ENCODE data around the gene SMG9. TPM values are rescaled to one million over a fixed set of nuclear protein-coding genes. Genes with fewer than 3 reads are reported as not detected.

SMG9 gene, protein sequence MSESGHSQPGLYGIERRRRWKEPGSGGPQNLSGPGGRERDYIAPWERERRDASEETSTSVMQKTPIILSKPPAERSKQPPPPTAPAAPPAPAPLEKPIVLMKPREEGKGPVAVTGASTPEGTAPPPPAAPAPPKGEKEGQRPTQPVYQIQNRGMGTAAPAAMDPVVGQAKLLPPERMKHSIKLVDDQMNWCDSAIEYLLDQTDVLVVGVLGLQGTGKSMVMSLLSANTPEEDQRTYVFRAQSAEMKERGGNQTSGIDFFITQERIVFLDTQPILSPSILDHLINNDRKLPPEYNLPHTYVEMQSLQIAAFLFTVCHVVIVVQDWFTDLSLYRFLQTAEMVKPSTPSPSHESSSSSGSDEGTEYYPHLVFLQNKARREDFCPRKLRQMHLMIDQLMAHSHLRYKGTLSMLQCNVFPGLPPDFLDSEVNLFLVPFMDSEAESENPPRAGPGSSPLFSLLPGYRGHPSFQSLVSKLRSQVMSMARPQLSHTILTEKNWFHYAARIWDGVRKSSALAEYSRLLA
- 13.2 TPM for total RNA-seq

DNA sequence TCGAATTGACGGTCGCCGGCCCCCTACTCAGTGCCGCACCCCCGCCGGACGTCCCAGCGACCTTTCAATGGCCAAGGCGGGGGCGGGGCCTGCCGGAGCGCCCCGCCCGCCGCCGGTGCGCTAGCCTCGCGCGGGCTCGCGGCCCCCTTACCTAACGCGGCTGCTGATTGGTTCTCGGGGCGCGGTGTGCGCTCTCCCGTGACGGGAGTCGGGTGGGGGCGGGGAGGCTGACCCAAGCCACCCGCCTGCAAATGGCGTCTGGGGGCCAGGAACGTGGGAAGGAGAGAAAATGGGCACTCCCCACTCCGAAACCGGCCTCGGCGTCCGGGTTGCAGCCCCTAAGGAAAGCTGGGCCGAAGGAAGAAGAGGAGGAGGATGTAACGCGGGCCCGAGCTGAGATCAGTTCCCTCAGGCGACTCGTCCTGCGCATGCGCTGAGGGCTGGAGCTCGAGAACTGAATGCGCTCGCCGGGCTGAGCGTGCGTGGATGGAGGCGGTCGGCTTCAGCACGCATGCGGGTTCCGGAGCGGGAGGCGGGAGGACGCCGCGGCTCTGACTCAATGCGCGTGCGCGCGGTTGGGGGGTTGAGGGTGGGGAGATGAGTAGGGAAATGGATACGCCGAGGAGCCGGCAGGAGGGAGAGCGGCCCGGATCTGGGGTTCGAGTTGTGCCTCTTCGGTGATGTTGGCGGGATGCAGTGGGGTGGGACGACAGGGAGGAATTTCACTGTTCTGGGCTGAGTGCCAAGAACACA lies at the start of gene SMG9:
Gene SMG9 (minus strand): TSS at position 460 of the 753 bp plus-strand sequence. CDS start 4,221 bp downstream, outside the sequence.
- ATAC-seq, result peak; percentile 93
- peak; percentile 99 for DNase-seq (ENCODE audit: low spot score)

DNA sequence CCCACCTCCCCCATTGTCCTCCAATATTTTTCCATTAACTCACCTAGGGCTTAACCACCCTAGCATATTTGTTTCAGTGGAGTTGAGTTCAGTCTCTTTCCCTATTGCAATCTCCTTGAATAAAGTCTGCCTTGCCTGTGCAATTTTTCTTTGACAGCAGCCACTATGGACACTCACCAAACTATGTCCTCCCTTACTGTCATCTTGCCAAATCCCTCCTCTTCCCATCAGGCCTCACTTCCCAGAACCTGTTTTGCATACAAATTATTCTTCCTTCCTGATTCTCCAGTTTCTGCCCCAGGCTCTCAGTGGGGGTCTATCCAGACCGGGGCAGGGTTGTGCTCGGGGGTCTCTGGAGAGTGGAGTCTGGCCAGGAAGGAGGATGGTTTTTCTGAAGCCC lies 49.7 kb upstream of the SMG9 start:
- DNase-seq (ENCODE audit: low spot score) (no peak), ATAC-seq (no peak)

DNA sequence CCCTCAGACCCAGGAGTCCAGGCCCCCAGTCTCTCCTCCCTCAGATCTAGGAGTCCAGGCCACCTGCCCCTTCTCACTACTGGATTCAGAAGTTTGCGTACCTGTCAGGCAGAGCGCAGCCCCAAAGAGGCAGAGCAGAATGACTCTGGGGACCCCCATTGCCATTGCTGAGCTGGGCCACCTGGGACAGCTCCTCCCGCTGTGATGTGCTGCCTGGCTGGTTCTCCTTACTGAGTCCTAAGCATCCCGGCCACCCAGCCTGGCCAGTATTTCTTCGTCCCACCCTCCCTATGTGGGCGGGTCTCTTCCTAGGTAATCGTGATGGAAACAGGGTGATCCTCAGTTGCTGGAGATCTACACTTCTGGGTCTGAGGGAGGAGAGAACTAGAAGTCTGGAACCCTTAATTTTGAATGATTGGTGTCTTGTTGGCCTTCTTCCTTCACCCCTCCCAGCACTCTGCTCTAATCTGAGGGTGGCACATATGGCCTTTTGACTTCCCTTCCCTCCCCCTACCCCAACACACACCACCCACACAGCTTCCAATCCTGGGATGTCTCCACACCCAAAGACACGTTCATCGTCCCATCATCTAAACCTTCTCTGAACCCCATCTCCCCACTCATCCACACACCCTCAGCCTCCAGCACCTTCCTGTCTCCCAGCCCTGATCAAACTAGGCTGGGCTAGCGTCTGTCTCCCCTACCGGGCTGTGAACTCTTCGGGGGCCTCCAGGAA lies 47.6 kb upstream of the SMG9 start, which contains the start of gene LYPD5:
Gene LYPD5 (minus strand): TSS at position 232 of the 736 bp plus-strand sequence. CDS start 67 bp downstream, at position 165.
- no peak for DNase-seq (ENCODE audit: low spot score)
- no peak for ATAC-seq

DNA sequence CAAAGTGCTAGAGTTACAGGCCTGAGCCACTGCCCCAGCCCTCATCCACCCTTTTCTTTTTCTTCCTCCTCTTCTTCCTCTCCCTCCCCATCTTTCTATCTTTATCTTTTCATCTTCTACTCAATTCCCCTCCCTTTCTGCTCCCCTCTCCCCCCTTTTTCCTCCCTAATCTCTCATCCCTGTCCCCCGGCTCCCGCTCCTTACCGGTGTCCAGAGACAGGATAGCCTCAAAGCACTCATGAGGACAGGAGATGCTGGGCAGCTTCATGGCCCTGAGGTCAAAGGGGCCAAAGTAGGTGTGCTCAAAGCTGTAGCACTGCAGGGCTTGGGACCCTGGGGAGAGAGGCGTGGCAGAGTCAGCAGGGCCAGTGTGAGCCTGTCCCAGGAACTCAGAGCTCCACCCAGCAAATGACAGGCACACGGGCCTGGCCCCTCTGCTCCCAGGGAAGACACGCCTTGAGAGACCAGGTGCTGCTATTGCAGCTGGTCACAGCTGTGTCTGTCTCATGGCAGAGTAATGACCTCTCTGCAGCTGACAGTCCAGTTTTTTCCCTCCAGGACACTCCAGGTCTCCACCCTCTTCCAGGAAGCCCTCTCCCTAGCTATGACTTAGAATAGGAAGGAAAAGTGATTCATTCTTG lies 44.9 kb upstream of the SMG9 start:
- DNase-seq (ENCODE audit: low spot score), result no peak
- ATAC-seq, result no peak

DNA sequence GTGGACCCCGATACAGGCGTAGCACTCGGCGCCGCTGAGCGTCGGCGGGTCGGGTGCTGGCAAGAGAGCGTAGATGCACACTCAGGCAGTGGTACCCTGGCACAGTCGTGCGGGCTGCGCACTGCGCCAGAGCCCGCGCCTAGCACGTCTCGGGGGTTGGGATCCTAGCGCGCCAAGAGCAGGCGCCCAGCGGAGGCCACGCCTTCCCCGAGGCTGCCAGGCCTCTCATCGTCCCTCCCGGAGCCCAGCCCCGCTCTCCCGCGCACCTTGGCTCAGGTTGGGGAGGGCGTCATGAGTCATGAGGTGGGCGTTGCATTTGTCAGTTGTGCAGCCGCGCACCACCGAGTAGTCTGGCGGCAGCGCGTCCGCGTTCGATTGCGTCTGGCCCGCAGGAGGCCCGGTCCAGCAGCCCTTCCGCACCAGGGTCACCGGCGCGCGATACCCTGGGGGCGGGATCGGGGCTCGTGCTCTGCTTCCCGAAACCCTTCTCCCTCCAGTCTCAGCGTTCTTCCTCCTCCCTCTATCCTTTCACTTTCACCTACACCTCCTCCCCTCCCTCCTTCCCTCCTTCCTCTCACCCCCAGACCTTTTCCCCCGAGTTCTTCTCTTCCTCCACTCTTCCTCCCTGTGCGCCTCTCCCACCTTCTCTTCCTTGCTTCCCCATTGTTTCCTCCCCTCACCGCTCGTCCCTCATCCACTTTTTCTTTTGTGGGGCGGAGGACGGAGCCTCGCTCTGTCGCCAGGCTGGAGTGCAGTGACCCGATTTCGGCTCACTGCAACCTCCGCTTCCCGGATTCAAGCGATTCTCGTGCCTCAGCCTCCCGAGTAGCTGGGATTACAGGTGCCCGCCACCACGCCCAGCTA lies 44.0 kb upstream of the SMG9 start:
- DNase-seq (ENCODE audit: low spot score) (no peak), ATAC-seq (peak; percentile 36)

DNA sequence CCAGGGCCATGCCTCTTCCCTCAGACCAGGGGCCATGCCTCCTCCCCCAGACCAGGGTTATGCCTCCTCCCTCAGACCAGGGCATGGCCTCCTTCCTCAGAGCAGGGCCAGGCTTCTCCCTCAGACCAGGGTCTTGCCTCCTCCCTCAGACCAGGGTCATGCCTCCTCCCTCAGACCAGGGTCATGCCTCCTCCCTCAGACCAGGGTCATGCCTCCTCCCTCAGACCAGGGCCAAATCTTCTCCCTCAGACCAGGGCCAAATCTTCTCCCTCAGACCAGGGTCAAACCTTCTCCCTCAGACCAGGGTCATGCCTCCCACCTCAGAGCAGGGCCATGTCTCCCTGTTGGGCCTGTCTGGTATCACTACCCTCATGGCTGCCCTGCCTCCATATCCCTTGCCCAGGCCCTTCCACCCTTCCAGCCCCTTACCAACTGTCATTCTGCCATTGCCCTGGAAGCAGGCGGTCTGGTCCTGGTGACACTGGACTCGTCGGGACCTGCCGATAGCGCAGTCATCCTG lies 43.3 kb upstream of the SMG9 start:
- DNase-seq (ENCODE audit: low spot score), result no peak
- no peak for ATAC-seq

DNA sequence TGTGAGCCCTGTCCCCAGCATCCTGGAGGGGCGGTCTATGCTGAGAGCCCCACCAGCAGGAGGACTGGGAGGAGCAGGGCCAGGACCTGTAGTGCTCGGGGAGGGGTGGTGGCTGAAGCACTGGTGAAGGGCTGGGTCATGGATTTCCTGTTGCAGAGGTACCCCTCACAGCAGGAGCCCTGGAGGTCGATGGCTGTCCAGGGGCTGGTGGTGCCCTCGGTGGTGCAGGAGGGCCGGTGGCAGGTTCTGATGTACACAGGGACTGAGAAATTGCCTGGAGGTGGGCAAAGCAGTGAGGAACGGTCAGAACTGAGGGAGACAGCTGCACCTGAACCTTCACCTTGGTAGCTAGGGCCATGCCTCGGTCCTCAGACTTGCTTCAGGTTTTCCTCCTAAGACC lies 42.8 kb upstream of the SMG9 start:
- DNase-seq (ENCODE audit: low spot score) (no peak), ATAC-seq (no peak)

DNA sequence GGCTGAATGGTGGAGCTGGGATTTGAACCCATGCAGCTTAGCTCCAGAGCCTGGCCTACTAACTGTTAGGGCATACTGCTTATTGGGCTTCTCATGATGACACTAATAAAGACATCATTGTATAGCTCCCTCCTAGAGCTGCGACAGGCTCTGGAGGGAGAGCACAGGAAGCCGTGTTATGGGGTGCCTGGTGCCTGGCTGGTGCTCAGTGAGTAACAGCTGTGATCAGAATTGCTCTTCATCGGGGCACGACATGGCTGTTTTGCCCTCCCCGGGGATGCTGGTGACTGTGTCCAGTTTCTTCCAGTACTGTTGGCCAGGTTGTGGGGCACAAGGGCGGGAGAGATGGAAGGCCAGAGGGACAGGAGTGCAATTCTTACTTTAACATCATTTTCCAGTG lies 42.4 kb upstream of the SMG9 start:
- DNase-seq (ENCODE audit: low spot score), result no peak
- no peak for ATAC-seq

DNA sequence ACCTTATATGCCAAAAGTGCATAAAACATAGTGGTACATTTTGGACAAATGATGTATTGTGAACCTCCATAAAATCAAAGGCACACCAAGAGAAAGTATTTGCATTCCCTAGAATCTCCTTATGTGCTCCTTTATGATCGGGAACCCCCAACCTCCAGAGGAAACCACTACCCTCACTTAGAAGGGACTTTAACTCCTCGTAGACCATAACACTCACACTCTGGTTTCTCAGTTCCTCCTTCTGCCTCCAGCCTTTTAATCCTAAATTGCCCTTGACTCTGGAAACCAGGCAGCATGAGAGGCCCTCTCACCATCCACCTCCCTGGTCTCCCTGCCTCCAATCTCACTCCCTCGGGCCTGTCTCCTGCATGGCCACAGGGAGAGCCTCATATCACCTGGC lies 35.8 kb upstream of the SMG9 start:
- ATAC-seq (no peak), DNase-seq (ENCODE audit: low spot score) (no peak)

DNA sequence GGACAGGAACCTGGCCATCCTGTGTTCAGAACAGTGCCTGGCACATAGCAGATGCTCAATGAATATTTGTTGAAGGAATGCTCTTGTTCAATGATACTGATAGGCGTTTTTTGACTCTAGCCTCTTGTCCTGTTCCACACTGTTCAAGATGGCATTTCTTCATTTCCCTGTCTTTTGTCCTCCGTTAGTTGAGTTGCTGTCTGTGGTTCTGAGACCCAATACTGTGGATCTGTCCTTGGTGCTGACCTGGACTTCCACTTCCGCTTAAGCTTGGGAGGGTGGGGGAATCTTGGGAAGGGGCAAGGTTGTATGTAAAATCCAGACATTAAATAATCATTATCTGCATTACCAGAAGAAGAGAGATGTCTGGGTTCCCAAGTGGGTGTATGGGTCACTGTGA lies 34.3 kb upstream of the SMG9 start:
- DNase-seq (ENCODE audit: low spot score) (no peak), ATAC-seq (no peak)

DNA sequence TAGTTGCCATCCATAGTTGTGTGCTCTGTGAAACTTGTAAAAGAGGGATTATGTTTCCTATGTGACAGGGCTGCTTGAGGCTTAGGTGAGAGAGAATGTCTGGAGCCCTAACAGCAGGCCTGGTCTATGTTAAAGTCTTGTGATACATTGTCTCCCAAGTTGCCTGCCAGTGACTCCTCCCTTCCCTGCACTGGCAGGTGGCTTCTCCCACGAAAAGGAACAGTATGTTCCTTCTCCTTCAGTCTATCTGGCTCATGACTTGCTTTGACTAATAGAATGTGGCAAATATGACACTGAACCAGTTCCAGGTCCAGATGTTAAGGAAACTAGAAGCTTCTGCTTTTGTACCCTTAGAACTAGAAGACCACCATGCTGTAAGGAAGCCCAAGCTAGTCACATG lies 31.9 kb upstream of the SMG9 start:
- DNase-seq (ENCODE audit: low spot score), result no peak

DNA sequence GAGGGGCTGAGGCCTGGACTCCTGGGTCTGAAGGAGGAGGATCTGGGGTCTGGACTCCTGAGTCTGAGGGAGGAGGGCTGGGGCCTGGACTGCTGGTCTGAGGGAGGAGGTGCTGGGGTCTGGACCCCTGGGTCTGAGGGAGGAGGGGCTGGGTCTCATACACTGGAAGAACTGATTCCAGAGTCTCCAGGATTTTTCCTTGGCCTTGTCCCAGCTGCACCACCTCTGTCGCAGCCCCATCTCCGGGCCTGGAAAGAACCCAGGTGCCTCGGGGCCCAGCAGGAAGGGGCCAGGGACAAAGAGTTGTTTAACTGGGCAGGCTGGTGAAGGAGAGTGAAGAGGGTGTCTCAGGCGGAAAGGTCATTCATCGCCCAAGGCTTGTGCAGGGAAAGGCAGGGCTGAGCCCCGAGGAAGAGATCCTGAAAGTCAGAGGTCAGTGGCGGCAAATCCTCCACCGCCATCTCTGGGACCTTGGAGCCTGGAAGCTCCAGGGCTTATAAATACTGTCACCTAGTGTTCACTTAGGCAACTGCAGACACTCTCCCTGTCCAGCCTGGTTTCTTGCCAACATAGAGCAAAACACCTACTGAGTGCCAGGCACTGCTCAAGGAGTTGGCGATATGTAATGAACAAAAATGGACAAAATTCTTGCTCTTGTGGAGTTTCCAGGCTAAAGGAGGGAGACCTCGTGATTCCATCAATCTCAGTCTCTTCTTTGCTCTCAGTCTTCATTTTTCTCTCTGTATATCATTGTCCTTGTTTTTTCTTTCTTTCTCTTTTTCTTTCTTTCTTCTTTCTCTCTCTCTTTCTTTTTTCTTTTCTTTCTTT lies 30.4 kb upstream of the SMG9 start:
- DNase-seq (ENCODE audit: low spot score), result no peak
- ATAC-seq, result peak; percentile 93

More for the DNA sequence above, 31.9 kb upstream of the SMG9 start:
- no peak for ATAC-seq

DNA sequence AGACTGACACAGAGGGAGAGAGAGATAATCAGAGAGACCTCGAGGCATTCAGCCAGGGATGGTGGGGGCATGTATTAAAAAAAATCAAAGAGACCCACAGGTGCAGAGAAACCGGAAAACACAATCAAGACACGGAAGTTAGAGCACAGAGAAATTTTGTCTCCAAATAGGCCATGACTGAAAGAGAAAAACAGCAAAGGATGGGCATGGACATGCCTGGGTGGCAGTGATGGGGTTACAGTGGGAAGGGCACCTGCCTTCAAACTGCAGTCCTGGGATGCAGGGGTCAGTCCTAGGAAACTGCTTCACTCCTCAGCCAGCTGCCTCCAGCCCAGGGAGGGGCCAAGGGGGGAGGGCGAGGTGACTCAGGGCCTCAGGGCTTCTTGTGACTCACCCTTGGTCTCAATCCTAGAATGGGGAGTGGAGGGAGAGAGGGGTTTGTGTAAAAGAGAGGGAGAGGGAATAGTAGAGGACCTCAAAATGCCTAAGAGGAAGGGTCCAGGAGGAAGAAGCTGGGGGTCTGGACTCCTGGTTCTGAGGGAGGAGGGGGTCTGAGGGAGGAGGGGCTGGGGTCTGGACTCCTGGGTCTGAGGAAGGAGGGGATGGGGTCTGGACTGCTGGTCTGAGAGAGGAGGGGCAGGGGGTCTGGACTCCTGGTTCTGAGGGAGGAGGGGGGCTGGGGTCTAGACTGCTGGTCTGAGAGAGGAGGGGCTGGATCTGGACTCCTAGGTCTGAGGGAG lies 29.6 kb upstream of the SMG9 start:
- DNase-seq (ENCODE audit: low spot score) (no peak), ATAC-seq (no peak)

DNA sequence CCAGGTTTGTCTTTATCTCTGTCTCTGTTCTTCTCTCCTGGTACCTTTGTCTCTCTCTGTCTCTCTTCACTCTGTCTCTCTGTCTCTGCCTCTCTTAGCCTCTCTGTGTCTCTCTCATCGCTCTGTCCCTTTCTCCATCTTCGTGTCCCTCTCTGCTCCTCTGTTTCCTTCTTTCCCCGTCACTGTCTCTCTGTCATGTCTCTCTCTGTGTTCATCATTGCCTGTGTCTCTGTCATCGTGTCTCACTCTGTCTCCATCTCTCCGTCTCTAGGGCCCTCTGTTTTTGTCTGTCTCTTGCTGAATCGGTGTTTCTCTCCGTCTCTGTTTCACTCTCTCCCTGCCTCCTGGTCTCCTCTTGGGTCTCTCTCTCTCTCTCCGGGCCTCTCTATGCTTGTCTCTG lies 28.9 kb upstream of the SMG9 start:
- ATAC-seq (no peak), DNase-seq (ENCODE audit: low spot score) (no peak)

DNA sequence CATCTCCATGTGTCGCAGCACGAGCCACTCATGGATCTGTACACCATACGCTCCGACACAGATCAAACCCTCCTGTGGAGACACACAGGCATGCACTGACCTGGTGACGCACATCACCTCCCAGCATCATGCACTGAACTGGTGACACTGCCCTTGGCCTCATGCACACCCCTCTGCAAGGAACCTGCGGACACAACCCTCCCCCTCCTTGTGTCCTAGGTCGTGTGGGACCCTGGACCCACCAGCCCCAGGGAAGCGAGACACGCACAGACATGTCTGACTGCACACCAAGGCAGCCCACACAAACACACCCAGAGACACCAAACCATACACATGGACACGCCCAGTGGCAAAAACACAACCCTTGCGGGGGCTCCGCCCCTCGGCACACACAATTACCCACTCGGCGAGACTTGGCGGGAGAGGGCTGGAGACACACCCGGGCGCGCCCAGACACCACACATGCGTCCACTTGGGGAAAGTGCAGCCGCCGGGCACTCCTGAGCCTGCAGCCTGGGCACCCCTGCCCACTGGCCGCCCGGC lies 28.0 kb upstream of the SMG9 start:
- DNase-seq (ENCODE audit: low spot score) (no peak), ATAC-seq (no peak)

DNA sequence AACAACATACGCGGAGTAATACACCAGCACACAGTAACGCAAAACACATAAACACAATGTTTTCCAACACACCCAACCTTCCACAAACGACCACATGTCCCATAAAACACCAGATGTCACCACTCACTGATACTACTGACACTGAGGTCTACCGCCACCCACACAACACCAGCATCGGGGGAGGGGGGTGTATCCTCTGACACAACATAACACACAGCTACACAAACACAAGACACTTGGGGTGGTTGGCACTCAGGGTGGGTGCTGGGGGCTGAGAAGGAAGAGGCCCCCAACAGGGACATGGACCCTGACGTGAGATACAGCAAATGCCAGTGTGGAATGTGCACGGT lies 27.5 kb upstream of the SMG9 start:
- ATAC-seq (no peak), DNase-seq (ENCODE audit: low spot score) (no peak)

DNA sequence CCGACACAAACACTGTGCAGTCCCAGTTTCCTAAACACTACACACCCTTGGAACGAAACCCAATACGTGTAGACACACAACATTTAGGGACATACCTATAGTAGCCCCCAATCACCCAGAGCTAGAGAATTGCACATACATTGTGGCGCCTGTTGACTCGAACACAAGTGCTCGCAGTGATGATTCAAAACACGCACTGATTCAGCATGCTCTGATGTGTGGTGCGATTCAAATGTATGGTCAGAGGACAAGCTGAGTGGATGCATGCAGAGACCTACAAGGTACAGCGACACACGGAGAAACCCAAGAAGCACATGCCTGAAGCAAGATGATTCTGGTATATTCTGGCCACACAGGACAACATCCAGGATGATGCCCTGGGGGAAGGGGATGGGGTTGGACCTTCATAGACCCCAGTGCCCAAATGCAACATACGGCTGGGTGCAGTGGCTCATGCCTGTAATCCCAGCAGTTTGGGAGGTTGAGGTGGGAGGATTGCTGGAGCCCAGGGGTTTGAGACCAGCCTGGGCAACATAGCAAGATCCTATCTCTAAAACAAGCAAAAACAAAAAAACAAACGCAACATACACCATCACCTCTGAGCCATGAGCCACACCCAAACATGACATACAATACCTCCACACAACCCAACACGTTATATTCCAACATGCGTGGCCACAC lies 27.0 kb upstream of the SMG9 start:
- ATAC-seq, result no peak

More for the DNA sequence above, 27.0 kb upstream of the SMG9 start:
- no peak for DNase-seq (ENCODE audit: low spot score)

Data from left lobe of liver (tissue), 2 donors.